ENCODE data around the gene MAMLD1.

Gene MAMLD1

GRCh38 chrX:150355913-150356312 lies 7.2 kb upstream of the MAMLD1 start:
- FAIRE-seq (no peak), DNase-seq (ENCODE audit: low spot score) (no peak)

GRCh38 chrX:150357790-150358189 lies 5.3 kb upstream of the MAMLD1 start:
- no peak for FAIRE-seq
- DNase-seq (ENCODE audit: low spot score), result no peak

GRCh38 chrX:150358651-150359050 lies 4.5 kb upstream of the MAMLD1 start:
- FAIRE-seq, result no peak
- no peak for DNase-seq (ENCODE audit: low spot score)

- FAIRE-seq, result no peak
- DNase-seq (ENCODE audit: low spot score), result no peak
Observed at GRCh38 chrX:150360331-150360730, 2.8 kb upstream of the MAMLD1 start.

GRCh38 chrX:150361070-150361776 lies 1.9 kb upstream of the MAMLD1 start:
- FAIRE-seq (no peak), DNase-seq (ENCODE audit: low spot score) (peak; percentile 9)

- DNase-seq (ENCODE audit: low spot score), result no peak
- FAIRE-seq, result no peak
Observed at GRCh38 chrX:150361777-150362351, 1.3 kb upstream of the MAMLD1 start.

- FAIRE-seq (no peak), DNase-seq (ENCODE audit: low spot score) (peak; percentile 39)
Observed at GRCh38 chrX:150363561-150364346, 637 bp downstream of the MAMLD1 start.

- DNase-seq (ENCODE audit: low spot score) (no peak), FAIRE-seq (no peak)
Observed at GRCh38 chrX:150364347-150365050, 1.4 kb downstream of the MAMLD1 start.

- peak; percentile 62 for DNase-seq (ENCODE audit: low spot score)
- no peak for FAIRE-seq
Observed at GRCh38 chrX:150365051-150365989, 2.2 kb downstream of the MAMLD1 start.

- DNase-seq (ENCODE audit: low spot score), result peak; percentile 16
- FAIRE-seq, result no peak
Observed at GRCh38 chrX:150365990-150366911, 3.1 kb downstream of the MAMLD1 start.

GRCh38 chrX:150366951-150367545 lies 3.9 kb downstream of the MAMLD1 start:
- peak; percentile 75 for FAIRE-seq
- DNase-seq (ENCODE audit: low spot score), result peak; percentile 73

GRCh38 chrX:150370589-150371312 lies 7.6 kb downstream of the MAMLD1 start:
- DNase-seq (ENCODE audit: low spot score), result no peak
- FAIRE-seq, result no peak

- FAIRE-seq (no peak), DNase-seq (ENCODE audit: low spot score) (no peak)
Observed at GRCh38 chrX:150371877-150372276, 8.8 kb downstream of the MAMLD1 start.

- no peak for DNase-seq (ENCODE audit: low spot score)
- no peak for FAIRE-seq
Observed at GRCh38 chrX:150372280-150372679, 9.2 kb downstream of the MAMLD1 start.

GRCh38 chrX:150372756-150373155 lies 9.6 kb downstream of the MAMLD1 start:
- DNase-seq (ENCODE audit: low spot score), result no peak
- no peak for FAIRE-seq

- no peak for FAIRE-seq
Observed at GRCh38 chrX:150375243-150375770, 12.2 kb downstream of the MAMLD1 start.

GRCh38 chrX:150377005-150377404 lies 13.9 kb downstream of the MAMLD1 start:
- DNase-seq (ENCODE audit: low spot score) (no peak), FAIRE-seq (no peak)

More at GRCh38 chrX:150375243-150375770, 12.2 kb downstream of the MAMLD1 start:
- DNase-seq (ENCODE audit: low spot score), result no peak

- DNase-seq (ENCODE audit: low spot score) (no peak), FAIRE-seq (no peak)
Observed at GRCh38 chrX:150405006-150405405, 41.9 kb downstream of the MAMLD1 start.
